ENCODE results near the gene GRAMD2B. TPM values are rescaled to one million over a fixed set of nuclear protein-coding genes. Genes with fewer than 3 reads are reported as not detected.

GRAMD2B gene
- total RNA-seq, 1 experiment from 2014 or later: 7.2 TPM

- Histone ChIP-seq H3K4me3 (replicated peaks in 1 of 2; ENCODE audit: low read depth in 1 of 2, low read length in 2 of 2) (no peak overlapping the region), H4K20me1 (ENCODE audit: insufficient read depth) (no peaks in the 10 kb centered on the region), H3K9ac (ENCODE audit: low read length) (no peak overlapping the region), H2AFZ (ENCODE audit: low read depth, low read length, poor library complexity, severe bottlenecking) (no peak overlapping the region), H3K27ac (ENCODE audit: low read depth, low read length) (no peak overlapping the region), H3K36me3 (ENCODE audit: control insufficient read depth in 1 of 2, insufficient read depth in 2 of 2, low read length in 2 of 2) (no peaks in the 10 kb centered on the region), H3K4me1 (ENCODE audit: control insufficient read depth in 1 of 2, insufficient read depth in 2 of 2, low read length in 2 of 2) (no peaks in the 10 kb centered on the region), H3K27me3 (ENCODE audit: insufficient read depth, low read length) (no peaks in the 10 kb centered on the region), H3K79me2 (ENCODE audit: insufficient read depth, low read length) (no peaks in the 10 kb centered on the region), H3K4me2 (ENCODE audit: low read length) (no peak overlapping the region), H3K9me3 (ENCODE audit: control insufficient read depth in 1 of 2, insufficient read depth in 1 of 2, low read depth in 1 of 2, low read length in 2 of 2) (no peaks in the 10 kb centered on the region; a peak in 2 of 4 replicates), H3K9me2 (ENCODE audit: insufficient read depth) (no peaks in the 10 kb centered on the region)
- ChIA-PET RAD21 (ENCODE audit: low non-redundant PET in 1 of 2, low total read pairs in 2 of 2, uncharacterized antibody in 2 of 2, unreplicated experiment in 2 of 2) (no interaction called here), POLR2A (no interaction called here), CTCF (no interaction called here)
- TF ChIP-seq CBX3 (IDR thresholded peaks at IDR 0.05; ENCODE audit: low read depth) (no peak), ATF3 (IDR thresholded peaks at IDR 0.05) (no peak), CTCF (IDR thresholded peaks at IDR 0.05 in 2 of 3, conservative IDR thresholded peaks at IDR 0.05 in 1 of 3; ENCODE audit: borderline replicate concordance in 1 of 3, insufficient read depth in 1 of 3, low read depth in 2 of 3, low read length in 2 of 3) (no peak), REST (IDR thresholded peaks at IDR 0.05; ENCODE audit: low read depth) (no peak), EZH2phosphoT487 (IDR thresholded peaks at IDR 0.05; ENCODE audit: borderline replicate concordance) (no peak), SIN3A (IDR thresholded peaks at IDR 0.05; ENCODE audit: low read depth) (no peak), SRF (IDR thresholded peaks at IDR 0.05; ENCODE audit: low read depth) (no peak)
- ATAC-seq: no peak
- intact Hi-C loops (cut with micrococcal nuclease): no loop called here
- BruUV-seq (replicated peaks): no TSS peak
- DNase-seq (ENCODE audit: low read depth, low spot score): no peak
These were observed 28.0 kb upstream of the GRAMD2B start for GRCh38 chr5:126395198-126395597.
